Vagina (tissue), 2 donors: ENCODE results near the gene XPA. TPM values are rescaled to one million over a fixed set of nuclear protein-coding genes. Genes with fewer than 3 reads are reported as not detected.

ENCODE experiments used
- DNase-seq, 2 donors: peaks; one replicate each; pipeline ENCODE4 v3.0.0-alpha.2; 2017; ENCODE audit errors: extremely low spot score in 2 of 2
- H3K27ac ChIP-seq: fragments of 200-600 bp; sonication (generic); one replicate; pipeline ENCODE4 v1.5.1; 2019
- H3K27me3 ChIP-seq: fragments of 200-600 bp; sonication (generic); one replicate; pipeline ENCODE4 v1.5.1; 2019
- H3K36me3 ChIP-seq, 2 donors: fragments of 200-600 bp; sonication (generic); one replicate each; pipeline ENCODE4 v1.5.1; 2017 to 2019
- H3K4me1 ChIP-seq: fragments of 200-600 bp; sonication (generic); one replicate; pipeline ENCODE4 v1.5.1; 2019
- H3K4me3 ChIP-seq, 2 donors: fragments of 200-600 bp; sonication (generic); 1 replicate in 1 of 2; 2 replicates in 1 of 2; pipeline ENCODE4 v1.5.1; 2016 to 2019
- H3K9me3 ChIP-seq: fragments of 200-600 bp; sonication (generic); one replicate; pipeline ENCODE4 v1.5.1; 2019
- POLR2A ChIP-seq, 2 donors: fragments of 450-650 bp; IDR thresholded peaks; one replicate each; pipeline ENCODE4 v1.6.1; 2017; ENCODE audit warnings: antibody characterized with exemption in 2 of 2, mild to moderate bottlenecking in 2 of 2, moderate library complexity in 2 of 2
- POLR2AphosphoS5 ChIP-seq, 2 donors: sonication (generic); formaldehyde crosslinking; IDR thresholded peaks; one replicate each; pipeline ENCODE4 v1.9.0; 2017; ENCODE audit warnings: antibody characterized with exemption in 2 of 2, mild to moderate bottlenecking in 2 of 2, low read depth in 1 of 2; ENCODE audit not compliant: insufficient read depth in 1 of 2
- intact Hi-C: fragments of 100-400 bp; cut with DNase I; formaldehyde crosslinking; loops from one replicate; pipeline ENCODE4 v1.15.1; 2023
- total RNA-seq: library from RNA; depleted of rRNA; stranded (reverse); fragments of >200 nt; gene quantifications from one replicate; pipeline ENCODE4 v1.2.3, GENCODE V29; 2016
- TF ChIP-seq, protein P1 (sequence below), 3 experiments: fragments of 450-650 bp in 2 of 3; fragments of 200-600 bp in 1 of 3; sonication (generic) in 1 of 3; IDR thresholded peaks; one replicate each; pipeline ENCODE4 v1.5.1; 2017 to 2019; ENCODE audit warnings: antibody characterized with exemption in 3 of 3, mild to moderate bottlenecking in 2 of 3, moderate library complexity in 2 of 3

The XPA gene
- total RNA-seq, 1 donor from 2014 or later: 16.7 TPM

DNA sequence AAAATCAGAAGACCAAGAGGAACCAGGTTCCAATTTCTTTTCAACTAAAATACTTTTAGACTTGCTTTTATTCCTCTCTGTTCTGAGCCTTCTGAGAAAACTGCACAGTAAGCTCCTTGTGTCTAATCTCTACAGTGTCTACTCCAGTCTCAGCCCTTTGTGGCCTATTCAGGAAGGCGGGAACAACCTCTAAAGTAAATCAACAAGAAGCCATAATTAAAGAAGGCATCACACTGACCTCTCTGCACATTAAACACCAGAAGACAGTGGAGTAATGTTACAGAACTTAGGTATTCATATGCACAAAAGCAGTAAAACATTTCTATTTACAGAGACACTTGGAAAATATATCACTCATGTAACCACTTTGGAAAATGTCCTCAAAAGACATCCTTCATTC is 14.9 kb downstream of the XPA start:
- Histone ChIP-seq H3K27ac (no peak overlapping the region), H3K4me1 (no peaks in the 10 kb centered on the region), H3K9me3 (no peaks in the 10 kb centered on the region), H3K36me3 (peaks cover 0 to 49% of the 10 kb centered on the region in 2 donors), H3K4me3 (no peak overlapping the region), H3K27me3 (no peaks in the 10 kb centered on the region)
- no peak for TF ChIP-seq POLR2A (IDR thresholded peaks at IDR 0.05)
- TF ChIP-seq, protein P1, sequence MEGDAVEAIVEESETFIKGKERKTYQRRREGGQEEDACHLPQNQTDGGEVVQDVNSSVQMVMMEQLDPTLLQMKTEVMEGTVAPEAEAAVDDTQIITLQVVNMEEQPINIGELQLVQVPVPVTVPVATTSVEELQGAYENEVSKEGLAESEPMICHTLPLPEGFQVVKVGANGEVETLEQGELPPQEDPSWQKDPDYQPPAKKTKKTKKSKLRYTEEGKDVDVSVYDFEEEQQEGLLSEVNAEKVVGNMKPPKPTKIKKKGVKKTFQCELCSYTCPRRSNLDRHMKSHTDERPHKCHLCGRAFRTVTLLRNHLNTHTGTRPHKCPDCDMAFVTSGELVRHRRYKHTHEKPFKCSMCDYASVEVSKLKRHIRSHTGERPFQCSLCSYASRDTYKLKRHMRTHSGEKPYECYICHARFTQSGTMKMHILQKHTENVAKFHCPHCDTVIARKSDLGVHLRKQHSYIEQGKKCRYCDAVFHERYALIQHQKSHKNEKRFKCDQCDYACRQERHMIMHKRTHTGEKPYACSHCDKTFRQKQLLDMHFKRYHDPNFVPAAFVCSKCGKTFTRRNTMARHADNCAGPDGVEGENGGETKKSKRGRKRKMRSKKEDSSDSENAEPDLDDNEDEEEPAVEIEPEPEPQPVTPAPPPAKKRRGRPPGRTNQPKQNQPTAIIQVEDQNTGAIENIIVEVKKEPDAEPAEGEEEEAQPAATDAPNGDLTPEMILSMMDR (IDR thresholded peaks at IDR 0.05): no peak
- no peak for TF ChIP-seq POLR2AphosphoS5 (IDR thresholded peaks at IDR 0.05; ENCODE audit: insufficient read depth in 1 of 2, low read depth in 1 of 2)
- DNase-seq: no peak
- intact Hi-C loops: no loop called here

DNA sequence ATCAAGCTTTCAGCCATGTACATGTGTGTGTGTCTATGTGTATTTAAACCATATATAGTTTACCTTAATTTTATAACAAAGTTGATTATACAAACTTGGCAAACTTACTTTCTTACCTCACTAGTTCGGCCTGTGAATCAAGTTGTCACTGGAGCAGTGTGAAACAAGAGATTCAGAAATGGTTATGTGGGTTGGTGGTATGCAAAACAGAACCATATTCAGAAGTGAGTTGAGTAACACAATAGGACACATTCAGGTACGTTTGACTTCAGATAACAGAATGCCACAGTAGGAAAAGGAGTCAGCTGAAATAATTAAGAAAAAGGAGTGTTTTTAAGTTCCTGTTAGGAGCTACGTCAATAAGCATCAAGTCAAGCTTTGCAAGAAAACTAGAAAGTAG is 21.5 kb downstream of the XPA start:
- H3K36me3 ChIP-seq: peaks cover 0 to 67% of the 10 kb centered on the region in 2 donors

DNA sequence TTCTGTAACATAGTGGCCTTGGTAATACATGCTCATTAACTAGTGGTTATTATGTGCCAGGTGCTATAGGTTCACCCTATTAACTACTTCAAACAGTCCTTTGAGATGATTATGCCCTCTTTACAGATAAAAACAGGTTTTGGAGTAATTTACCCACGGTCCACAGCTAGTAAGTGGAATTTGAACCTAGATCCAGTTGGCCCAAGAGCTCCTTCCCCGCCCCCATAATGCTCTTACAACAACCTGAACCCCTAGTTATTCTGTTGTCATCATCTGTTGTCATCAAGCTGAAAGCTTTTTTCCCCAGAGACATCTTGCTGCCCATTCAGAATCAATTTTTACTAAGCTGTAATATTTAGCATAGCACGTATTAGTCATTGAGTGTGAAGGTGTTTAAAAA is 23.2 kb downstream of the XPA start:
- Histone ChIP-seq H3K36me3 (peaks cover 0 to 76% of the 10 kb centered on the region in 2 donors), H3K9me3 (no peaks in the 10 kb centered on the region), H3K4me3 (no peak overlapping the region), H3K27ac (no peak overlapping the region), H3K4me1 (no peaks in the 10 kb centered on the region), H3K27me3 (no peaks in the 10 kb centered on the region)
- no peak for DNase-seq
- intact Hi-C loops: no loop called here
- TF ChIP-seq POLR2AphosphoS5 (IDR thresholded peaks at IDR 0.05; ENCODE audit: insufficient read depth in 1 of 2, low read depth in 1 of 2) (no peak), POLR2A (IDR thresholded peaks at IDR 0.05) (no peak)
- TF ChIP-seq, protein P1 (IDR thresholded peaks at IDR 0.05): no peak

More for the DNA sequence above, 21.5 kb downstream of the XPA start:
- no peaks in the 10 kb centered on the region for H3K9me3 ChIP-seq
- no peaks in the 10 kb centered on the region for H3K4me1 ChIP-seq
- no peaks in the 10 kb centered on the region for H3K27me3 ChIP-seq
- no peak overlapping the region for H3K4me3 ChIP-seq
- TF ChIP-seq POLR2AphosphoS5 (IDR thresholded peaks at IDR 0.05; ENCODE audit: insufficient read depth in 1 of 2, low read depth in 1 of 2) (no peak), POLR2A (IDR thresholded peaks at IDR 0.05) (no peak)
- TF ChIP-seq, protein P1 (IDR thresholded peaks at IDR 0.05): no peak
- H3K27ac ChIP-seq: no peak overlapping the region
- intact Hi-C loops: no loop called here
- no peak for DNase-seq

DNA sequence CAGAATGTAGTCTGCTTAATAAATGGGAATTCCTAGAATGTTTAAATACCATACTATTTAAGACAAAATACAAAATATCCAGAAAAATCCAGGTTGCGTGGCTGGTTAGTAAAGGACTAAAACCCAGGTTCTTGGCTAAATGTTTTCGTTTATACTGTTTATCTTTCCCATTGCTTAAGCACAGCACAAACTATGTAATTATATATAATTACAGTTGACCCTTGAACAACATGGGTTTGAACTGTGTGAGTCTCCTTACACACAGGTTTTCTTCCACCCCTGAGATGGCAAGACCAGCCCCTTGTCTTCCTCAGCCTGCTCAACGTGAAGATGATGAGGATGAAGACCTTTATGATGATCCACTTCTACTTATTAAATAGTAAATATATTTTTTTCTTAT is 24.7 kb downstream of the XPA start:
- peaks cover 0 to 82% of the 10 kb centered on the region in 2 donors for H3K36me3 ChIP-seq
- no peak for DNase-seq
- H3K27me3 ChIP-seq: no peaks in the 10 kb centered on the region
- TF ChIP-seq POLR2AphosphoS5 (IDR thresholded peaks at IDR 0.05; ENCODE audit: insufficient read depth in 1 of 2, low read depth in 1 of 2): no peak
- TF ChIP-seq, protein P1 (IDR thresholded peaks at IDR 0.05): no peak
- no peak for TF ChIP-seq POLR2A (IDR thresholded peaks at IDR 0.05)
- intact Hi-C loops: no loop called here
- H3K27ac ChIP-seq: no peak overlapping the region
- no peaks in the 10 kb centered on the region for H3K4me1 ChIP-seq
- H3K4me3 ChIP-seq: no peak overlapping the region
- no peaks in the 10 kb centered on the region for H3K9me3 ChIP-seq

DNA sequence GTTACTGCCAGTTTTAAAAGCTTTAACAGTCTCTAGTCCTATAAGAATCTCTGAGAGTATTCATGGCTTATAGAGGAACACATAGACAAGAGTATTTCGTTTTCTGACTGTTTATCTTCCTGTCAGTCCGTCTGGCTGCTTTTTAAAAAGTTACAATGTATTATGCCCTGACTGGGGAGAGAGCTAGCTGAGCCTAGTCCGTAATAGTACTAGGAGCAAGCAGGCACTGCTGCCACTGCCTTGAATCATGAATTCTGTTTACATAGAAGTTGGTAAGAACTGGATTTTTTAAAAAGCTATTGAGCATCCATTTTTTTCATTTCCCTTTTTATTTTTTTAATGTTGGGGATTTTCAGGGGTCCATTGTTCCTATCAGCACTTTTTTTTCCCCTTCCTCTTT is 26.6 kb downstream of the XPA start:
- TF ChIP-seq, protein P1 (IDR thresholded peaks at IDR 0.05): no peak
- TF ChIP-seq POLR2AphosphoS5 (IDR thresholded peaks at IDR 0.05; ENCODE audit: insufficient read depth in 1 of 2, low read depth in 1 of 2): no peak
- TF ChIP-seq POLR2A (IDR thresholded peaks at IDR 0.05): no peak
- Histone ChIP-seq H3K36me3 (peaks cover 4 to 93% of the 10 kb centered on the region in 2 donors), H3K4me1 (no peaks in the 10 kb centered on the region), H3K27ac (no peak overlapping the region), H3K9me3 (no peaks in the 10 kb centered on the region), H3K4me3 (no peak overlapping the region), H3K27me3 (no peaks in the 10 kb centered on the region)
- no peak for DNase-seq
- intact Hi-C loops: no loop called here
